CD14-positive monocyte (primary cell): ENCODE measurements around the gene SMARCA2. TPM values are rescaled to one million over a fixed set of nuclear protein-coding genes. Genes with fewer than 3 reads are reported as not detected.
A peak's percentile ranks its signal among the peaks of the same experiment; 100 is the strongest.

Experiments used
- DNase-seq, 3 donors: peaks; one replicate each; pipeline ENCODE4 v3.0.0-alpha.2; 2011 to 2022
- H2AFZ ChIP-seq: 2 replicates; pipeline ENCODE4 v1.6.0; 2012; ENCODE audit warnings: mild to moderate bottlenecking, low read depth, low read length, inconsistent platforms; ENCODE audit not compliant: insufficient read depth, poor library complexity, severe bottlenecking
- H3K27ac ChIP-seq, 2 donors: 1 replicate in 1 of 2; 2 replicates in 1 of 2; pipeline ENCODE4 v1.5.1; 2012 to 2013; ENCODE audit warnings: low read length in 2 of 2, control low read depth in 1 of 2, inconsistent platforms in 1 of 2, low read depth in 1 of 2, mild to moderate bottlenecking in 1 of 2
- H3K27me3 ChIP-seq, 2 donors: one replicate each; pipeline versions ENCODE4 v1.6.0 to v1.6.1; 2011 to 2013; ENCODE audit warnings: low read length in 2 of 2; ENCODE audit not compliant: control insufficient read depth in 2 of 2, insufficient read depth in 2 of 2
- H3K36me3 ChIP-seq, 2 donors: replicated peaks in 1 of 2; 1 replicate in 1 of 2; 2 replicates in 1 of 2; pipeline versions ENCODE4 v1.5.1 to v1.6.1; 2012 to 2013; ENCODE audit warnings: low read length in 2 of 2, control low read depth in 1 of 2, inconsistent platforms in 1 of 2, mild to moderate bottlenecking in 1 of 2; ENCODE audit not compliant: insufficient read depth in 2 of 2, control insufficient read depth in 1 of 2
- H3K4me1 ChIP-seq, 2 donors: 1 replicate in 1 of 2; 2 replicates in 1 of 2; pipeline versions ENCODE4 v1.5.1 to v1.6.1; 2012 to 2013; ENCODE audit warnings: low read length in 2 of 2, control low read depth in 1 of 2, inconsistent platforms in 1 of 2, mild to moderate bottlenecking in 1 of 2, moderate library complexity in 1 of 2; ENCODE audit not compliant: insufficient read depth in 2 of 2, control insufficient read depth in 1 of 2
- H3K4me2 ChIP-seq: replicated peaks from 2 replicates; pipeline ENCODE3; 2012; ENCODE audit warnings: low read length, moderate library complexity, mild to moderate bottlenecking; ENCODE audit not compliant: poor library complexity, severe bottlenecking; ENCODE audit errors: extremely low read depth
- H3K4me3 ChIP-seq, 3 experiments: fragments of 200-600 bp in 1 of 3; sonication (generic) in 1 of 3; replicated peaks in 1 of 3; 1 replicate in 2 of 3; 2 replicates in 1 of 3; pipeline ENCODE4 v1.5.1; 2011 to 2013; ENCODE audit warnings: low read length in 3 of 3, mild to moderate bottlenecking in 3 of 3, control low read depth in 2 of 3, low read depth in 2 of 3, inconsistent platforms in 1 of 3, moderate library complexity in 1 of 3
- H3K79me2 ChIP-seq: 2 replicates; pipeline ENCODE4 v1.6.0; 2012; ENCODE audit warnings: mild to moderate bottlenecking, control low read depth, inconsistent platforms, low read length, moderate library complexity; ENCODE audit not compliant: insufficient read depth
- H3K9ac ChIP-seq: 2 replicates; pipeline ENCODE4 v1.6.0; 2017; ENCODE audit warnings: low read length, mild to moderate bottlenecking; ENCODE audit not compliant: insufficient read depth, poor library complexity, severe bottlenecking
- H3K9me3 ChIP-seq, 2 donors: replicated peaks in 1 of 2; 1 replicate in 1 of 2; 2 replicates in 1 of 2; pipeline versions ENCODE4 v1.5.1 to v1.6.1; 2012 to 2013; ENCODE audit warnings: low read length in 2 of 2, control low read depth in 1 of 2; ENCODE audit not compliant: control insufficient read depth in 1 of 2, insufficient read depth in 1 of 2
- H4K20me1 ChIP-seq: 2 replicates; pipeline ENCODE4 v1.6.0; 2012; ENCODE audit warnings: mild to moderate bottlenecking, low read length, control low read depth, moderate library complexity; ENCODE audit not compliant: insufficient read depth
- H3K27ac Mint-ChIP-seq, 7 donors: one replicate each; pipeline ENCODE4 v1.8.0; 2020; ENCODE audit warnings: mild to moderate bottlenecking in 7 of 7, mixed read lengths in 7 of 7, moderate library complexity in 6 of 7, inconsistent platforms in 2 of 7
- H3K27me3 Mint-ChIP-seq, 3 donors: one replicate each; pipeline ENCODE4 v1.8.0; 2021 to 2022; ENCODE audit warnings: low read depth in 3 of 3, mild to moderate bottlenecking in 3 of 3, mixed read lengths in 3 of 3, moderate library complexity in 3 of 3, inconsistent platforms in 1 of 3
- H3K36me3 Mint-ChIP-seq, 2 donors: one replicate each; pipeline ENCODE4 v1.8.0; 2020; ENCODE audit warnings: mixed read lengths in 2 of 2, inconsistent platforms in 1 of 2, mild to moderate bottlenecking in 1 of 2
- H3K4me1 Mint-ChIP-seq: one replicate; pipeline ENCODE4 v1.8.0; 2020; ENCODE audit warnings: mild to moderate bottlenecking, mixed read lengths
- H3K4me3 Mint-ChIP-seq, 2 donors: one replicate each; pipeline ENCODE4 v1.8.0; 2020; ENCODE audit warnings: mild to moderate bottlenecking in 2 of 2, mixed read lengths in 2 of 2, moderate library complexity in 1 of 2
- H3K9me3 Mint-ChIP-seq, 7 donors: one replicate each; pipeline ENCODE4 v1.8.0; 2020 to 2022; ENCODE audit warnings: mixed read lengths in 7 of 7, mild to moderate bottlenecking in 6 of 7, moderate library complexity in 6 of 7, inconsistent platforms in 2 of 7
- CTCF ChIP-seq: fragments of 200-600 bp; IDR thresholded peaks from one replicate; pipeline ENCODE4 v1.8.0; 2022; ENCODE audit warnings: antibody characterized with exemption, mild to moderate bottlenecking
- WGBS: methylation state at CpG from one replicate; pipeline ENCODE4 v1.1.5; 2013; ENCODE audit warnings: missing lambda C conversion rate; ENCODE audit not compliant: insufficient coverage; 5-methylcytosine and 5-hydroxymethylcytosine counted together
- intact Hi-C, 2 donors: fragments of 100-400 bp; cut with micrococcal nuclease; formaldehyde crosslinking; loops; one replicate each; pipeline versions ENCODE4 v1.15.0 to v1.15.1; 2023
- polyA plus RNA-seq, 3 donors: library from polyadenylated mRNA; depleted of rRNA in 1 of 3; unstranded in 2 of 3; stranded (reverse) in 1 of 3; fragments of 300-500 nt in 2 of 3; fragments of >200 nt in 1 of 3; fragmentation: Illumina TruSeq in 2 of 3; gene quantifications; 1 replicate in 2 of 3; 2 replicates in 1 of 3; pipeline ENCODE4 v1.2.3, GENCODE V29; 2012 to 2021

SMARCA2 gene
- polyA plus RNA-seq, 3 donors: 11.0 to 54.7 (median 11.8) TPM

GRCh38 chr9:2016408-2017330, 1.5 kb downstream of the SMARCA2 start:
- Mint-ChIP-seq H3K36me3 (no peaks in the 10 kb centered on the region), H3K27me3 (peaks cover 1 to 3% (median 2%) of the 10 kb centered on the region in 3 donors), H3K9me3 (peaks cover 0 to 2% (median 0%) of the 10 kb centered on the region in 7 donors), H3K4me1 (peaks cover 39% of the 10 kb centered on the region), H3K27ac (peak overlapping the region; percentile 94 to 98 (median 97)), H3K4me3 (peak overlapping the region; percentile 97 to 98)
- peak overlapping the region; percentile 74 to 98 (median 76) for H3K4me3 ChIP-seq
- peak overlapping the region; percentile 96 for H3K9ac ChIP-seq
- DNase-seq: peak; percentile 55 to 70 (median 65)
- H3K27ac ChIP-seq: peak overlapping the region; percentile 90 to 97
- H2AFZ ChIP-seq: peak overlapping the region; percentile 81
- H3K4me2 ChIP-seq: peak overlapping the region; percentile 97
- under 1% methylated on average over 70 of the region's 85 CpGs for WGBS
- no peaks in the 10 kb centered on the region for H3K36me3 ChIP-seq
- no peaks in the 10 kb centered on the region for H3K27me3 ChIP-seq
- H4K20me1 ChIP-seq: peaks cover 39% of the 10 kb centered on the region
- H3K9me3 ChIP-seq: no peaks in the 10 kb centered on the region
- peaks cover 56% of the 10 kb centered on the region for H3K79me2 ChIP-seq
- intact Hi-C loops: loop anchor here (10.0 kb wide), 2 partner anchors 828 to 1508 kb away; partner anchors contain the start of genes RFX3 (in 2 of the 2) and PUM3 (in 1 of the 2)
- peaks cover 23 to 31% of the 10 kb centered on the region in 2 donors for H3K4me1 ChIP-seq
- TF ChIP-seq CTCF: no peak

- Histone ChIP-seq H3K4me1 (peaks cover 23 to 37% of the 10 kb centered on the region in 2 donors), H3K9ac (peak overlapping the region; percentile 96), H3K79me2 (peaks cover 65% of the 10 kb centered on the region), H3K4me2 (peak overlapping the region; percentile 97), H3K27ac (peak overlapping the region; percentile 90 to 97), H4K20me1 (peaks cover 48% of the 10 kb centered on the region), H3K4me3 (peak overlapping the region; percentile 74 to 98 (median 76)), H3K9me3 (no peaks in the 10 kb centered on the region), H3K36me3 (no peaks in the 10 kb centered on the region), H2AFZ (peak overlapping the region; percentile 81), H3K27me3 (no peaks in the 10 kb centered on the region)
- under 1% methylated on average over 74 of the region's 81 CpGs for WGBS
- Mint-ChIP-seq H3K4me3 (peak overlapping the region; percentile 97 to 98), H3K36me3 (peaks cover 0 to 3% of the 10 kb centered on the region in 2 donors), H3K27ac (peak overlapping the region; percentile 94 to 98 (median 97)), H3K4me1 (peaks cover 48% of the 10 kb centered on the region), H3K9me3 (peaks cover 0 to 2% (median 0%) of the 10 kb centered on the region in 7 donors), H3K27me3 (peaks cover 0 to 3% (median 1%) of the 10 kb centered on the region in 3 donors)
- DNase-seq: peak; percentile 88 to 94 (median 90)
- TF ChIP-seq CTCF: no peak
- intact Hi-C loops: loop anchor here (10.0 kb wide), 2 partner anchors 827 to 1507 kb away; partner anchors contain the start of genes RFX3 (in 2 of the 2) and PUM3 (in 1 of the 2)
These were observed 2.4 kb downstream of the SMARCA2 start for GRCh38 chr9:2017331-2018161.
